ENCODE data around the gene MED13L. TPM values are rescaled to one million over a fixed set of nuclear protein-coding genes. Genes with fewer than 3 reads are reported as not detected.
A peak's percentile ranks its signal among the peaks of the same experiment; 100 is the strongest.

The MED13L gene
- total RNA-seq, 1 donor from 2014 or later, result 49.0 TPM

GRCh38 chr12:116189692-116190091 is 87.8 kb downstream of the MED13L start:
- H3K4me1 Mint-ChIP-seq (ENCODE audit: low read depth), result peaks cover 44% of the 10 kb centered on the region

GRCh38 chr12:116188581-116188980 is 88.9 kb downstream of the MED13L start:
- Mint-ChIP-seq H3K4me1 (ENCODE audit: low read depth) (peaks cover 47% of the 10 kb centered on the region), H3K4me3 (ENCODE audit: low read depth) (no peak overlapping the region), H3K9me3 (no peaks in the 10 kb centered on the region), H3K27ac (peak overlapping the region; percentile 10), H3K36me3 (ENCODE audit: low read depth) (peaks cover 3% of the 10 kb centered on the region), H3K27me3 (ENCODE audit: low read depth) (no peaks in the 10 kb centered on the region)
- intact Hi-C loops (cut with micrococcal nuclease), result loop anchor here (2.0 kb wide), 1 partner anchor 14 kb away; no protein-coding TSS in a partner anchor
- DNase-seq (ENCODE audit: low spot score), result no peak

More at GRCh38 chr12:116189692-116190091, 87.8 kb downstream of the MED13L start:
- H3K9me3 Mint-ChIP-seq, result no peaks in the 10 kb centered on the region
- no peak for DNase-seq (ENCODE audit: low spot score)
- H3K27me3 Mint-ChIP-seq (ENCODE audit: low read depth), result no peaks in the 10 kb centered on the region
- intact Hi-C loops (cut with micrococcal nuclease), result loop anchor here (2.0 to 10.0 kb wide), 2 partner anchors 15 to 55 kb away; no protein-coding TSS in a partner anchor
- peaks cover 3% of the 10 kb centered on the region for H3K36me3 Mint-ChIP-seq (ENCODE audit: low read depth)
- H3K27ac Mint-ChIP-seq, result no peak overlapping the region
- H3K4me3 Mint-ChIP-seq (ENCODE audit: low read depth), result no peak overlapping the region

GRCh38 chr12:116187151-116187511 is 90.4 kb downstream of the MED13L start:
- DNase-seq (ENCODE audit: low spot score), result no peak
- no peaks in the 10 kb centered on the region for H3K27me3 Mint-ChIP-seq (ENCODE audit: low read depth)
- H3K4me3 Mint-ChIP-seq (ENCODE audit: low read depth), result no peak overlapping the region
- peak overlapping the region; percentile 27 for H3K27ac Mint-ChIP-seq
- peaks cover 55% of the 10 kb centered on the region for H3K4me1 Mint-ChIP-seq (ENCODE audit: low read depth)
- no peaks in the 10 kb centered on the region for H3K9me3 Mint-ChIP-seq
- peaks cover 3% of the 10 kb centered on the region for H3K36me3 Mint-ChIP-seq (ENCODE audit: low read depth)
- intact Hi-C loops (cut with micrococcal nuclease), result no loop called here

DNA sequence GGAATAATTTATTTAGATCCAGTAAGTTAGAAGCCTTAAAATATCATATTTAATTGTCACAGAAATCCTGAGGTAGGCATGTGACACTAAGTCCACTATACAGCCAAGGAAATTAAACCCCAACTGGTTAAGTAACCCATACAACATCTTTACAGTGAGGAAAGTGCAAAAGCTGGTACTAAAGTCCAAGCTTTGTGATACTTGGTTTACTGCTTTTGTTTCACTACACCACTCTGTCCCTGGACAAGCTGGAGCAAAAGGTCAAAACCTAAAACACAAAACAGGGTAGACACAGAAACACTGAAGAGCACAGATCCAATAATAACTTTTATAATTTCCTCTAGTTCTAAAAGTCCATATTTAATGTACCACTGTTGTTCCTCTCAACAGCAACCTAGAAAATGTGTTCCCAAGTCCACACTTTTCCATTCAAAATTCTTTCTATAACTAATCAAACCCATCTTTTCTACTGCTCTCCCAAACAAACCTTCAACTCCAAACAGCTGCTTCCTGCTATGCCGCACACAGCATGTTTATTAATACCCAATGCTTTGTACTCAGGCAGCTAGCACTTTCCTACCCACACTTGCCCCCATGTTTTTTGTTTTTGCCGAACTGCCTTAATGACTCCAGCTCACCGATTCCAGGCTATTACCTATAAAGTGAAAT is 90.9 kb downstream of the MED13L start:
- Mint-ChIP-seq H3K27me3 (ENCODE audit: low read depth) (no peaks in the 10 kb centered on the region), H3K4me1 (ENCODE audit: low read depth) (peaks cover 57% of the 10 kb centered on the region), H3K9me3 (no peaks in the 10 kb centered on the region), H3K27ac (peak overlapping the region; percentile 27), H3K4me3 (ENCODE audit: low read depth) (no peak overlapping the region), H3K36me3 (ENCODE audit: low read depth) (peaks cover 3% of the 10 kb centered on the region)
- intact Hi-C loops (cut with micrococcal nuclease), result no loop called here
- no peak for DNase-seq (ENCODE audit: low spot score)

- no peak for DNase-seq (ENCODE audit: low spot score)
- peaks cover 2% of the 10 kb centered on the region for H3K36me3 Mint-ChIP-seq (ENCODE audit: low read depth)
- H3K27ac Mint-ChIP-seq, result no peak overlapping the region
- no peaks in the 10 kb centered on the region for H3K27me3 Mint-ChIP-seq (ENCODE audit: low read depth)
- H3K9me3 Mint-ChIP-seq, result no peaks in the 10 kb centered on the region
- intact Hi-C loops (cut with micrococcal nuclease), result no loop called here
- peaks cover 53% of the 10 kb centered on the region for H3K4me1 Mint-ChIP-seq (ENCODE audit: low read depth)
- H3K4me3 Mint-ChIP-seq (ENCODE audit: low read depth), result no peak overlapping the region
Measured at GRCh38 chr12:116184763-116185162, 92.7 kb downstream of the MED13L start.

DNA sequence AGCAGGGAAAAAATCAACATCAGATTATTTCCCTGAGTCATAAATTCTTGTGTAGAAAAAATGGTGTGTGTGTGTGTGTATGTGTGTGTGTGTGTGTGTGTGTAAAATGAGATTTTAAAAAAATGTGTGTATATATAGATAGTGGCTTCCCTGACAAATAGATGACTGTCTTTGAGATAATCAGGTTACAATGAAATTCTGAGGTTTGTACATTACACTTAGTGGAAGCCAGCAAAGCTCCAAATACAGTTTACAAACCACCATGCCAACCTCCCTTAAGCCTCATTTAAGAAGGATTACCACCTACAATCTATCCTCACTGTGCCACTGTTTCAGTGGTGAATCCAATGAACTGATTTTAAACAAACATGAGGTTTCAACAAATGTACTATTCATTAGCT is 93.8 kb downstream of the MED13L start:
- intact Hi-C loops (cut with micrococcal nuclease), result no loop called here
- H3K4me1 Mint-ChIP-seq (ENCODE audit: low read depth), result peaks cover 46% of the 10 kb centered on the region
- no peaks in the 10 kb centered on the region for H3K9me3 Mint-ChIP-seq
- no peaks in the 10 kb centered on the region for H3K27me3 Mint-ChIP-seq (ENCODE audit: low read depth)
- no peak for DNase-seq (ENCODE audit: low spot score)
- H3K27ac Mint-ChIP-seq, result no peak overlapping the region
- no peak overlapping the region for H3K4me3 Mint-ChIP-seq (ENCODE audit: low read depth)
- H3K36me3 Mint-ChIP-seq (ENCODE audit: low read depth), result no peaks in the 10 kb centered on the region

GRCh38 chr12:116182359-116183063 is 95.0 kb downstream of the MED13L start:
- intact Hi-C loops (cut with micrococcal nuclease), result no loop called here
- no peaks in the 10 kb centered on the region for H3K36me3 Mint-ChIP-seq (ENCODE audit: low read depth)
- H3K27ac Mint-ChIP-seq, result no peak overlapping the region
- H3K4me3 Mint-ChIP-seq (ENCODE audit: low read depth), result no peak overlapping the region
- H3K4me1 Mint-ChIP-seq (ENCODE audit: low read depth), result peaks cover 40% of the 10 kb centered on the region
- no peaks in the 10 kb centered on the region for H3K27me3 Mint-ChIP-seq (ENCODE audit: low read depth)
- no peak for DNase-seq (ENCODE audit: low spot score)
- no peaks in the 10 kb centered on the region for H3K9me3 Mint-ChIP-seq

- H3K4me1 Mint-ChIP-seq (ENCODE audit: low read depth), result peaks cover 35% of the 10 kb centered on the region
- intact Hi-C loops (cut with micrococcal nuclease), result no loop called here
- H3K27ac Mint-ChIP-seq, result no peak overlapping the region
- H3K9me3 Mint-ChIP-seq, result no peaks in the 10 kb centered on the region
- H3K27me3 Mint-ChIP-seq (ENCODE audit: low read depth), result no peaks in the 10 kb centered on the region
- no peaks in the 10 kb centered on the region for H3K36me3 Mint-ChIP-seq (ENCODE audit: low read depth)
- no peak for DNase-seq (ENCODE audit: low spot score)
- H3K4me3 Mint-ChIP-seq (ENCODE audit: low read depth), result no peak overlapping the region
Measured at GRCh38 chr12:116180448-116180847, 97.0 kb downstream of the MED13L start.

GRCh38 chr12:116179384-116179783 is 98.1 kb downstream of the MED13L start:
- H3K4me3 Mint-ChIP-seq (ENCODE audit: low read depth), result no peak overlapping the region
- intact Hi-C loops (cut with micrococcal nuclease), result loop anchor here (10.0 kb wide), 1 partner anchor 95 kb away; the partner anchor contains the start of gene MED13L
- peaks cover 37% of the 10 kb centered on the region for H3K4me1 Mint-ChIP-seq (ENCODE audit: low read depth)
- H3K27me3 Mint-ChIP-seq (ENCODE audit: low read depth), result no peaks in the 10 kb centered on the region
- no peak overlapping the region for H3K27ac Mint-ChIP-seq
- DNase-seq (ENCODE audit: low spot score), result no peak
- no peaks in the 10 kb centered on the region for H3K9me3 Mint-ChIP-seq
- H3K36me3 Mint-ChIP-seq (ENCODE audit: low read depth), result peaks cover 2% of the 10 kb centered on the region

DNA sequence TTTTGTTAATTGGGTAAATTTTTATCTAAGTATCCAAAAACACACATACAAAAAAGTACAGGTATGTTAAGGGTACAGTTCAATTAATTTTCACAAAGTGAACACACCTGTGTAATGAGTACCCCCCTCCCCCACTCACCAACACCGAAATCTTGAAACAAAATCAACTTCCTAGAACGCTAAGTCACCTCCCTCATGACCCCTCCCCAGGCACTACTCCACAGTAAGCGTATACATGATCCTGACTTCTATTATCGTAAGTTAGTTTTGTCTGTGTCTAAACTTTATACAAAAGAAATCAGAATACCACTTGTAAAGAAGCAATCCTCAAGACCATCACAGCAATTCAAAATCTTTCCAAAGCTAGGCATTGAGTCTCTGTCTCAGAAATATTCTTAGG is 100.5 kb downstream of the MED13L start:
- no peak for DNase-seq (ENCODE audit: low spot score)
- intact Hi-C loops (cut with micrococcal nuclease), result loop anchor here (10.0 kb wide), 1 partner anchor 98 kb away; the partner anchor contains the start of gene MED13L
- H3K27ac Mint-ChIP-seq, result no peak overlapping the region
- H3K4me1 Mint-ChIP-seq (ENCODE audit: low read depth), result peaks cover 41% of the 10 kb centered on the region
- no peak overlapping the region for H3K4me3 Mint-ChIP-seq (ENCODE audit: low read depth)
- H3K27me3 Mint-ChIP-seq (ENCODE audit: low read depth), result no peaks in the 10 kb centered on the region
- peaks cover 2% of the 10 kb centered on the region for H3K36me3 Mint-ChIP-seq (ENCODE audit: low read depth)
- H3K9me3 Mint-ChIP-seq, result no peaks in the 10 kb centered on the region

DNA sequence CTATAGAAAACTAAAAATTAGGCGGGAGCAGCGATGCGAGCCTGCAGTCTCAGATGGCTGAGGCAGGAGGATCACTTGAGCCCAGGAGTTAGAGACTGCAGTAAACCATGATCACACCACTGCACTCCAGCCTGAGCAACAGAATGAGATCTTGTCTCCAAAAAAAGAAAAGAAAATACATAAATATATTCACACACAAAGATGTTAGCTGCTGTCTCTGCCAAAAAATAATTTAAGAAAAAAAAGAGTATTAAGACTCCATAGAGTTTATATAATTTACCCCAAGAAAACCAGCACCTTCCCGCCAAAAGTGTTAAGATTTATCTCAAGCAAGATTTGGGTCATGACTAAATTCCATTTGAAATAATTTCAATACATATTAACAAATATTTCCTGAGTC is 102.6 kb downstream of the MED13L start:
- DNase-seq (ENCODE audit: low spot score), result no peak
- Mint-ChIP-seq H3K27ac (no peak overlapping the region), H3K9me3 (no peaks in the 10 kb centered on the region), H3K4me3 (ENCODE audit: low read depth) (no peak overlapping the region), H3K4me1 (ENCODE audit: low read depth) (peaks cover 49% of the 10 kb centered on the region), H3K27me3 (ENCODE audit: low read depth) (no peaks in the 10 kb centered on the region), H3K36me3 (ENCODE audit: low read depth) (peaks cover 2% of the 10 kb centered on the region)
- intact Hi-C loops (cut with micrococcal nuclease), result loop anchor here (2.0 to 10.0 kb wide), 4 partner anchors 14 to 382 kb away; partner anchors contain the start of genes MAP1LC3B2 and MED13L

DNA sequence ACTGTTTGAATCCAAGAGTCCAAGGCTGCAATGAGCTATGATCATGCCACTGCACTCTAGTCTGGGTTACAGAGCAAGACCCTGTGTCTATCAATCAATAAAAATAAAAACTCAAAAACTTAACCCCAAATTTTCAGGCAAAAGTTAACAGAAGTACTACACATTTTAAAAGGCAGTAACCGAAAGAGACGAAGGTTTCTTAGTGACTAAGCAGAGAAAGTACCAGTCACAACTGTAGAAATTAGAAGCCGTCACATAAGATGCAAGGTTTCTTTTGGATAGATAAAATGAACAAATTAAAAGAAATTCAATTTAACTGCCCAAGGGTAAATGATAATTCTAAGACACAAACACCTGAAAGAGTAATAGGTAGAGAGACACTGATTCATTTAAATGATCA is 103.5 kb downstream of the MED13L start:
- no peak overlapping the region for H3K4me3 Mint-ChIP-seq (ENCODE audit: low read depth)
- intact Hi-C loops (cut with micrococcal nuclease), result loop anchor here (2.0 to 10.0 kb wide), 4 partner anchors 15 to 383 kb away; partner anchors contain the start of genes MAP1LC3B2 and MED13L
- H3K27ac Mint-ChIP-seq, result peak overlapping the region; percentile 57
- no peaks in the 10 kb centered on the region for H3K27me3 Mint-ChIP-seq (ENCODE audit: low read depth)
- no peak for DNase-seq (ENCODE audit: low spot score)
- peaks cover 49% of the 10 kb centered on the region for H3K4me1 Mint-ChIP-seq (ENCODE audit: low read depth)
- no peaks in the 10 kb centered on the region for H3K9me3 Mint-ChIP-seq
- H3K36me3 Mint-ChIP-seq (ENCODE audit: low read depth), result peaks cover 2% of the 10 kb centered on the region
